Ishikawa (cell line): ENCODE data around the gene NLGN1.

Experiments
- EGR1 ChIP-seq: IDR thresholded peaks from 2 replicates; pipeline ENCODE4 v1.6.1; 2012
- FOXM1 ChIP-seq: IDR thresholded peaks from 2 replicates; pipeline ENCODE4 v1.6.1; 2012; ENCODE audit warnings: low read depth, borderline replicate concordance

- no peak for TF ChIP-seq FOXM1
- no peak for TF ChIP-seq EGR1
These were observed 496.3 kb downstream of the NLGN1 start for GRCh38 chr3:173893835-173894234.
